HG02571 (cell line): ENCODE data around the gene CDKN1C.

Experiments used
- ATAC-seq: cut with Tn5 transposase; IDR thresholded peaks from one replicate; pipeline ENCODE4 v1.9.1; 2021; ENCODE audit warnings: mild to moderate bottlenecking, moderate library complexity; ENCODE audit not compliant: unreplicated experiment

CDKN1C gene

GRCh38 chr11:2923446-2924375, 38.1 kb upstream of the CDKN1C start:
- no peak for ATAC-seq

- ATAC-seq, result no peak
Measured at GRCh38 chr11:2922655-2923054, 37.1 kb upstream of the CDKN1C start.

GRCh38 chr11:2921742-2922493, 36.3 kb upstream of the CDKN1C start:
- ATAC-seq, result no peak

GRCh38 chr11:2921261-2921660, 35.7 kb upstream of the CDKN1C start:
- no peak for ATAC-seq

- ATAC-seq, result no peak
Measured at GRCh38 chr11:2920343-2920742, 34.8 kb upstream of the CDKN1C start.

- ATAC-seq, result no peak
Measured at GRCh38 chr11:2919837-2920236, 34.3 kb upstream of the CDKN1C start.

GRCh38 chr11:2919188-2919587, 33.6 kb upstream of the CDKN1C start:
- no peak for ATAC-seq

GRCh38 chr11:2917842-2918490, 32.4 kb upstream of the CDKN1C start:
- ATAC-seq, result no peak

- ATAC-seq, result no peak
Measured at GRCh38 chr11:2916892-2917645, 31.5 kb upstream of the CDKN1C start.

GRCh38 chr11:2916114-2916891, 30.7 kb upstream of the CDKN1C start:
- ATAC-seq, result no peak

- no peak for ATAC-seq
Measured at GRCh38 chr11:2915473-2915872, 29.9 kb upstream of the CDKN1C start.

- ATAC-seq, result no peak
Measured at GRCh38 chr11:2914455-2915195, 29.1 kb upstream of the CDKN1C start.

GRCh38 chr11:2913776-2914175, 28.2 kb upstream of the CDKN1C start:
- no peak for ATAC-seq

- ATAC-seq, result no peak
Measured at GRCh38 chr11:2913019-2913431, 27.4 kb upstream of the CDKN1C start.

GRCh38 chr11:2912498-2912897, 26.9 kb upstream of the CDKN1C start:
- ATAC-seq, result no peak

GRCh38 chr11:2911785-2912391, 26.3 kb upstream of the CDKN1C start:
- ATAC-seq, result no peak

GRCh38 chr11:2911088-2911784, 25.7 kb upstream of the CDKN1C start:
- ATAC-seq, result no peak

- ATAC-seq, result no peak
Measured at GRCh38 chr11:2910401-2910955, 24.9 kb upstream of the CDKN1C start.
